ENCODE data around the gene KIAA1958. TPM values are rescaled to one million over a fixed set of nuclear protein-coding genes. Genes with fewer than 3 reads are reported as not detected.

KIAA1958 gene
- total and polyA plus RNA-seq, 4 donors, result 0.99 to 7.1 (median 3.3) TPM

GRCh38 chr9:112631313-112632070 lies 144.9 kb downstream of the KIAA1958 start:
- Histone ChIP-seq H3K36me3 (ENCODE audit: control insufficient read depth in 4 of 4, insufficient read depth in 3 of 4, low read depth in 1 of 4, low read length in 3 of 4) (no peaks in the 10 kb centered on the region), H3K4me1 (ENCODE audit: control insufficient read depth in 4 of 4, insufficient read depth in 4 of 4, low read length in 3 of 4) (no peaks in the 10 kb centered on the region), H3K4me3 (ENCODE audit: low read depth in 1 of 3, low read length in 3 of 3) (no peak overlapping the region), H3K9me3 (ENCODE audit: control insufficient read depth in 4 of 4, low read length in 3 of 4) (no peaks in the 10 kb centered on the region), H3K27ac (ENCODE audit: low read depth in 1 of 2, low read length in 2 of 2) (no peak overlapping the region), H3K9ac (ENCODE audit: low read depth in 1 of 2, low read length in 2 of 2) (no peak overlapping the region), H3K27me3 (ENCODE audit: control insufficient read depth in 4 of 4, insufficient read depth in 4 of 4, low read length in 3 of 4) (no peaks in the 10 kb centered on the region)
- no peak for DNase-seq (ENCODE audit: low spot score)
- WGBS, result 86% methylated on average over 3 of the region's 3 CpGs
- TF ChIP-seq MAX (IDR thresholded peaks at IDR 0.05), result no peak
- TF ChIP-seq GABPA (IDR thresholded peaks at IDR 0.05 in 1 of 2, conservative IDR thresholded peaks at IDR 0.05 in 1 of 2), result no peak
- TF ChIP-seq, protein P1, sequence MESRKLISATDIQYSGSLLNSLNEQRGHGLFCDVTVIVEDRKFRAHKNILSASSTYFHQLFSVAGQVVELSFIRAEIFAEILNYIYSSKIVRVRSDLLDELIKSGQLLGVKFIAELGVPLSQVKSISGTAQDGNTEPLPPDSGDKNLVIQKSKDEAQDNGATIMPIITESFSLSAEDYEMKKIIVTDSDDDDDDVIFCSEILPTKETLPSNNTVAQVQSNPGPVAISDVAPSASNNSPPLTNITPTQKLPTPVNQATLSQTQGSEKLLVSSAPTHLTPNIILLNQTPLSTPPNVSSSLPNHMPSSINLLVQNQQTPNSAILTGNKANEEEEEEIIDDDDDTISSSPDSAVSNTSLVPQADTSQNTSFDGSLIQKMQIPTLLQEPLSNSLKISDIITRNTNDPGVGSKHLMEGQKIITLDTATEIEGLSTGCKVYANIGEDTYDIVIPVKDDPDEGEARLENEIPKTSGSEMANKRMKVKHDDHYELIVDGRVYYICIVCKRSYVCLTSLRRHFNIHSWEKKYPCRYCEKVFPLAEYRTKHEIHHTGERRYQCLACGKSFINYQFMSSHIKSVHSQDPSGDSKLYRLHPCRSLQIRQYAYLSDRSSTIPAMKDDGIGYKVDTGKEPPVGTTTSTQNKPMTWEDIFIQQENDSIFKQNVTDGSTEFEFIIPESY (IDR thresholded peaks at IDR 0.05), result no peak
- no peak for TF ChIP-seq SP1 (IDR thresholded peaks at IDR 0.05)
- TF ChIP-seq TAF1 (conservative IDR thresholded peaks at IDR 0.05), result no peak
- no peak for TF ChIP-seq CTCF (IDR thresholded peaks at IDR 0.05; ENCODE audit: low read depth, low read length, missing input control)
- no peak for TF ChIP-seq JUND (IDR thresholded peaks at IDR 0.05)
- no peak for TF ChIP-seq NR2F2 (IDR thresholded peaks at IDR 0.05)
- no peak for TF ChIP-seq ATF3 (IDR thresholded peaks at IDR 0.05)
- no peak for TF ChIP-seq RAD21 (IDR thresholded peaks at IDR 0.05)
- no peak for TF ChIP-seq YY1 (IDR thresholded peaks at IDR 0.05)
- no peak for TF ChIP-seq EGR1 (IDR thresholded peaks at IDR 0.05; ENCODE audit: low read depth in 2 of 2)
- TF ChIP-seq, protein P2, sequence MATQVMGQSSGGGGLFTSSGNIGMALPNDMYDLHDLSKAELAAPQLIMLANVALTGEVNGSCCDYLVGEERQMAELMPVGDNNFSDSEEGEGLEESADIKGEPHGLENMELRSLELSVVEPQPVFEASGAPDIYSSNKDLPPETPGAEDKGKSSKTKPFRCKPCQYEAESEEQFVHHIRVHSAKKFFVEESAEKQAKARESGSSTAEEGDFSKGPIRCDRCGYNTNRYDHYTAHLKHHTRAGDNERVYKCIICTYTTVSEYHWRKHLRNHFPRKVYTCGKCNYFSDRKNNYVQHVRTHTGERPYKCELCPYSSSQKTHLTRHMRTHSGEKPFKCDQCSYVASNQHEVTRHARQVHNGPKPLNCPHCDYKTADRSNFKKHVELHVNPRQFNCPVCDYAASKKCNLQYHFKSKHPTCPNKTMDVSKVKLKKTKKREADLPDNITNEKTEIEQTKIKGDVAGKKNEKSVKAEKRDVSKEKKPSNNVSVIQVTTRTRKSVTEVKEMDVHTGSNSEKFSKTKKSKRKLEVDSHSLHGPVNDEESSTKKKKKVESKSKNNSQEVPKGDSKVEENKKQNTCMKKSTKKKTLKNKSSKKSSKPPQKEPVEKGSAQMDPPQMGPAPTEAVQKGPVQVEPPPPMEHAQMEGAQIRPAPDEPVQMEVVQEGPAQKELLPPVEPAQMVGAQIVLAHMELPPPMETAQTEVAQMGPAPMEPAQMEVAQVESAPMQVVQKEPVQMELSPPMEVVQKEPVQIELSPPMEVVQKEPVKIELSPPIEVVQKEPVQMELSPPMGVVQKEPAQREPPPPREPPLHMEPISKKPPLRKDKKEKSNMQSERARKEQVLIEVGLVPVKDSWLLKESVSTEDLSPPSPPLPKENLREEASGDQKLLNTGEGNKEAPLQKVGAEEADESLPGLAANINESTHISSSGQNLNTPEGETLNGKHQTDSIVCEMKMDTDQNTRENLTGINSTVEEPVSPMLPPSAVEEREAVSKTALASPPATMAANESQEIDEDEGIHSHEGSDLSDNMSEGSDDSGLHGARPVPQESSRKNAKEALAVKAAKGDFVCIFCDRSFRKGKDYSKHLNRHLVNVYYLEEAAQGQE (IDR thresholded peaks at IDR 0.05), result no peak
- TF ChIP-seq RXRA (IDR thresholded peaks at IDR 0.05), result no peak
- TF ChIP-seq HNF4G (IDR thresholded peaks at IDR 0.05), result no peak
- TF ChIP-seq HNF4A (conservative IDR thresholded peaks at IDR 0.05), result no peak

Data from liver (tissue), 9 donors.